CD4-positive, alpha-beta T cell treated with Interleukin-4 for 4 hours (primary cell): ENCODE measurements around the gene XK.
"Not testable (repeated sequence)": the region's sequence is repeated elsewhere in the genome, so short reads cannot be mapped to it uniquely, and the experiment has no call there.

Experiments used
- DNase-seq: peaks from one replicate; pipeline ENCODE4 v3.0.0-alpha.2; 2020

XK gene

DNA sequence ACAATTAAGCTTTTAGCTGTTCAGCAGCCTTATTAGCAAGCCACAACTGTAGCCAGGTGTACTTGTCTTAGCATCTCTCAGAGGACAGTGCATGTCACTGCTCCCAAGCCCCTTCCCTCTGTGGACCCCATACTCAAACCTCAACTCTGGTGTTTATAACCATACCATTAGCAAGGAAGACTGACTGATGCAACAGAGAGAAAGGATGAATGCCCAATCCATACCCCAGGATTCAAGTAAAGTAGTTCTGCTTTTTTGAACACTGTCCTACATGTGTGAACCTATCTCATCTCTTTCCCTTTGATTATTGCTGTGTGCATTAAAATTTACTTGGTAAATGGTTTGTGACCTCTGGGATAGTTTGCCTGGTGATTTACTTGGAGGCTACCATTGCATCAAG lies 71.5 kb downstream of the XK start:
- no peak for DNase-seq

DNA sequence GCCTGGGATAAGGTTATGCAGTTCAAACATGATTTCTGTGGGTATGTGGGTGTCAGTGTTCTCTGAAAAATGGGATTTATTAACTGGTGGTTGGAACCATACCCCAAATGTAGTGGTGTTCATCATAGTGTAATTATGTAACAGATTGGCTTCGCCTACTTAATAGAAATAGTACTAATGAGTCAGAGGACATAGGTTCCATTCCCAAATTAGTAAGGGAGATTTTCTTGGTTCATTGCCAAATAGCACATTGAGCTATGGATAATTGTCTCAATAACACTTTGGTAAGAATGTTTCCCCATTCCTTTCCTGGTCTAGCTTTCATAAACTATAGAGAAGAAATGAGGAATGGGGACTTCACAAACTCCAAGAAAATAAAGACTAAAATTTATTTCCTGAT lies 73.8 kb downstream of the XK start:
- no peak for DNase-seq

DNA sequence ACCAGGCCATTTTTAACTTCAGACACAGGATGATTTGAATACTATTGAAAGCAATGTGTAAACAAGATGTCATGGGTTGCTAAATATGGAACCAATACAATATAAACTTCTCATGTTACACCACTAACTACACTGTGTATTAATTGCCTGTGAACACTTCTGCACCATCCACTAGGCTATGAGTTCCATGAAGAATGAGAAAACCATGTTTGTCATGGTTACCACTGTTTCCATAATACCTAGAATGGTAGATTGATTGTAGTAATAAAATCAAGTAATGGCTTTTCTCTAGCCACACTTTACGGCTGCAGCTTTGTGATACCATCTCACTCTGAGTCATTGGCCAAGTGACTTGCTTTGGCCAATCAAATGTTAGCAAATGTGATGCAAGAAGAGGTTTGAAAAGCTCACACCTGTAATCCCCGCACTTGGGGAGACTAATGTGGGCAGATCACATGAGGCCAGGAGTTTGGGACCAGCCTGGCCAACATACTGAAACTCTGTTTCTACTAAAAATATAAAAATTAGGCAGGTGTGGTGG lies 74.4 kb downstream of the XK start:
- DNase-seq = no peak

DNA sequence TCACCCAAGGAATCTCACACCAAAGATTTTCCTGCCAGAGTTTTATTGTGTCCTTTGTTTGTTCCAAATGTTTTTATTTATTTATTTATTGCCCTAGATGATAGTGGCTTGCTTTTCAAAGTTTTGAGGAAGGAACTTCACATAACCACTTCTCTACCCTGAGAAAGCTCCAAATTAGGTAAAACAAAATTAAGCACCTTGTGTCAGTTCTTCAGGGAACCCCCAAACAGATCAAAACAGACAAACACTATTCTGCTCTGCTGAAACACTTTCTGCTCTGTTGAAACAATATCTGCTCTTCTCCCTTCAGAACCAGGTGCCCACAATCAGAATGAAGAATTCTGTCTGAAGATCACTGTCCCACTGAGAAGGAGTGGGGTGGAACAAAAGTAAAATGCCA lies 77.8 kb downstream of the XK start:
- DNase-seq = no peak

DNA sequence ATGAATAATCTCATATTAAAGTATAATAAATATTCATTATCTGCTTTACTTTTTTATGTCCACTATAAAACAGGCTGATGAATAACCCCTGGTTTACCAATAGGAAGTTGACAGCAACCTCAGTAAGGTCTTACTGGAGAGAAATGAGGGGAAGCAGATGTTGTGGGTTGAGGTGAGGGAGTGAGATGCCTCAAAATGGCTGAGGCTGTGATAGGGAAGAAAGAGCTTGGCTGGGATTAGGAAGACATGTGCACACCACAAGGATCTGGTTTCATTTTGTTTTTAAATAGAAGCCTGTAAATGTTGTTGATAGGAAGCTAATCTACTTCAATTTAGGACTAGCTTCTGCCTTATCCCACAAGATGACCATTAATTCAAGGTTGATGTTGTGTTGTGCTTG lies 79.9 kb downstream of the XK start:
- no peak for DNase-seq

DNA sequence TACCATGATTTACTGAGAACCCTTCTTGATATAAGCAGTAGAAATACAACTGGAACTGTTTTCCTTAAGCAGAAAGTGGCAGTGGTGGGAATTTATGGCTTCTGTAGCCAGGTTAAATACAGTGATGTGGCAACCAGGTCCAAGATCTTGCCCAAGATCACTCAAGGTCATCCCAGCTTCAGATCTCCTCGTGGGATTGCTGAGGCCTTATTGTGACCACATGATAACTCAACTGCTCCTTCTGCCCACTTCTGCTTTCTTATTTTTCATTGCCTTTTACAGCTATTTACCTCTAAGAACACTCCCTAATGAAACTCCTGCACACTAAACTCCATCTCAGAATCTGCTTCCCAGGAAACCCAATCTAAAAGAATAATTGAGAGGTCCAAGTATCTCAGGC lies 81.8 kb downstream of the XK start:
- DNase-seq = no peak

DNA sequence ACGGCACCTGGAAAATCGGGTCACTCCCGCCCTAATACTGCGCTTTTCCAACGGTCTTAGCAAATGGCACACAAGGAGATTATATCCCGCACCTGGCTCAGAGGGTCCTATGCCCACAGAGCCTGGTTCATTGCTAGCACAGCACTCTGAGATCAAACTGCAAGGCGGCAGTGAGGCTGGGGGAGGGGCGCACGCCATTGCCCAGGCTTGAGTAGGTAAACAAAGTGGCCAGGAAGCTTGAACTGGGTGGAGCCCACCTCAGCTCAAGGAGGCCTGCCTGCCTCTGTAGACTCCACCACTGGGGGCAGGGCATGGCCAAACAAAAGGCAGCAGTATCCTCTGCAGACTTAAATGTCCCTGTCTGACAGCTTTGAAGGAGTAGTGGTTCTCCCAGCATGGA lies 83.3 kb downstream of the XK start:
- not testable (repeated sequence) for DNase-seq

DNA sequence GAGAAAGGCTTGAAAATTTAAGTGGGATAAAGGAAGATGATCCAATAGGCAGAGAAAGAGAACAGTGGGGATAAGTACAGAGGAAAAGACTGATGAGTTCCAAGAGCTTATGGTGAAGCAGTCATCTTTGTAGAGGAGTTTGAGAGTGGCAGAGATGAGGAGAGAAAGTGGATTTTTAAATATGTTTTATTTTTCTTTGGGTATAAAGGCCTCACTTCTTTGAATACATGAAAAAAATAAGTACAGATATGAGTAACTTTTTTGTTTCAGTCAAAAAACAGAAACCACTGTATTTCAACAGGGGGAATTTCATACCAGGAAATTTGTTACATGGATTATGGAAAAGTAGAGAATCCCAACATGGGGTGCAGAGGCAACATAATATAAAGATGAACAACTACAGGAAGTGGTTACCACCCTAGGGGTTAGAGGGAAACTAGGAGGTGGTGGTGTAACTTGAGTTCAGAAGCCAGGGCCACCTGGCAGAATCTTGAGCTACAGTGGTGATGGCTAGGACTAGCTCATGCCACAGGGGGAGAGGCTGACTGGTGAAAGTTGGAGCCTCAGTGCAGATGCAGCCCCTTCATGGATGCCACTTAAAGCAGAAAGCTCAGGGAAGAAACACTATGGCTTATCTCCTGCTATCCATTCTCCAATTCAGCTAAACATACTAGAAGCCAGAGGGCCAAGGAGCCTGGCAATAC lies 90.8 kb downstream of the XK start:
- DNase-seq = no peak

DNA sequence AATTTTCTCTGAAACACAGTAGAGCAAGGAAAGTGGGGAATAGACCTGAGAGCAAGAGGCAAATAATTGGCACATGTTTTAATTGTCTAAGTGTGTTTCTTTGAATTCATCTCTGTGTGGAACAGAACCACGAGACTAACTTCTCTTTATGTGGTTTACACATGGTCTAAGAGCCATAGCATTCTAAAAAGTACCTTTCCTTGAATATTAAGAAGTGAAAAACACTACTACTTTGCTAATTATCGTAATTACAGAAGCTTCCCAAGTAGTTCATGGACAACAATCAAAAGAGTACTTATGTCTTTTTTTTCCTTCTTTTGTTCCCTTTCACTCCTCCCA lies 91.4 kb downstream of the XK start:
- no peak for DNase-seq

DNA sequence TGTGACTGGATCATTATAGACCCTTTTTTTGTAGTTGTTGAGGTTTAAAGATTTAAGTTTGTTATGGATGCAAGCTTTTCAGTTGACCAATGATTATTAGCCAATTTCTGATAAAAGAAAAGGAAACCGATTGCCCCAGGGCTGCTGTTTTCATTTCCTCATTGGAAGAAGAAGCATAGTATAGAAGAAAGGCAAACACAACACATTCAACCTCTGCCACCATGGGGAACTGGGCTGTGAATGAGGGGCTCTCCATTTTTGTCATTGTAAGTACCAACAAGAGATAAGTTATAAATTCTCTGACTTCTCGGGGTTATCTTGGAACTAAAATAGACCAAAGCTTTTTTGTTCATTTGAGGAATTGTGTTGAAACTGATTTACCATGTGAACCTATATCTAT lies 94.3 kb downstream of the XK start, which contains the start of gene CYBB:
TSS of gene CYBB (plus strand) at position 203 of the 400 bp plus-strand sequence. CDS start at position 222, 19 bp downstream.
- no peak for DNase-seq

DNA sequence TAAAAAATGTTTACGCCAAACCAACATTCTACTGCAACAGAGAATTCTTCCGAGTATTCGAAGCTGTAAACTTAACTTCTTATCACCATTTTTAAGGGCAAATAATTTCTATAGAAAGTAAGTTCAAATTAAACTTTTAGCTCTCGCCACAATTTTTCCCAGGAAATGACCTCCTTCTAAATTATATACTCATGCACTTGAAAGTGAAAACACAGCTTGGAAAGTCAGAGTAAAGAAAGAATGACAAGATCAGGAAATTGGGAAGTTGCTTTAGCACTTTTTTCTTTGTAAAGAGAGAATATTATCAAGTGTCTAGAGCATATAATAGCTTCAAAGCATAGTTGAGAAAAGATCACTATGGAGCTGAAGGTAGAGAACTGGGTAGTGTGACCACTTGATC lies 95.5 kb downstream of the XK start:
- DNase-seq = no peak
